Heart right ventricle (tissue), 16 donors: ENCODE measurements around the gene MICAL3. TPM values are rescaled to one million over a fixed set of nuclear protein-coding genes. Genes with fewer than 3 reads are reported as not detected.

Experiments
- ATAC-seq, 8 donors: fragments of 200-7000 bp; cut with Tn5 transposase; one replicate each; pipeline ENCODE4 v1.9.1; 2020; ENCODE audit warnings: mild to moderate bottlenecking in 8 of 8, moderate library complexity in 8 of 8, moderate number of reproducible peaks in 1 of 8
- DNase-seq, 2 donors: peaks; one replicate each; pipeline ENCODE4 v3.0.0-alpha.2; 2020
- H3K27ac ChIP-seq, 10 donors: fragments of 200-600 bp; sonication (generic) in 2 of 10; one replicate each; pipeline versions ENCODE4 v1.5.0 to v1.8.0; 2020 to 2022; ENCODE audit warnings: mild to moderate bottlenecking in 3 of 10
- H3K27me3 ChIP-seq, 7 donors: fragments of 200-600 bp; one replicate each; pipeline ENCODE4 v1.8.0; 2021 to 2022; ENCODE audit warnings: mild to moderate bottlenecking in 2 of 7
- H3K36me3 ChIP-seq, 9 donors: fragments of 200-600 bp; sonication (generic) in 1 of 9; one replicate each; pipeline versions ENCODE4 v1.5.0 to v1.8.0; 2020 to 2022; ENCODE audit warnings: mild to moderate bottlenecking in 2 of 9
- H3K4me1 ChIP-seq, 9 donors: fragments of 200-600 bp; sonication (generic) in 1 of 9; one replicate each; pipeline versions ENCODE4 v1.5.0 to v1.8.0; 2020 to 2022; ENCODE audit warnings: mild to moderate bottlenecking in 4 of 9
- H3K4me3 ChIP-seq, 10 donors: fragments of 200-600 bp; sonication (generic) in 2 of 10; one replicate each; pipeline versions ENCODE4 v1.5.0 to v1.8.0; 2020 to 2022; ENCODE audit warnings: mild to moderate bottlenecking in 7 of 10, moderate library complexity in 2 of 10
- H3K9me3 ChIP-seq, 11 donors: fragments of 200-600 bp in 10 of 11; sonication (generic) in 2 of 11; one replicate each; pipeline versions ENCODE4 v1.5.0 to v1.8.0; 2013 to 2022; ENCODE audit warnings: mild to moderate bottlenecking in 2 of 11, control low read depth in 1 of 11, moderate library complexity in 1 of 11
- WGBS, 2 donors: extraction: QIAGEN DNeasy Blood & Tissue Kit; methylation state at CpG; one replicate each; pipeline ENCODE4 v1.1.7; 2013; ENCODE audit warnings: inconsistent platforms in 1 of 2; 5-methylcytosine and 5-hydroxymethylcytosine counted together
- intact Hi-C, 10 donors: fragments of 100-400 bp; cut with DNase I; formaldehyde crosslinking; loops; one replicate each; pipeline versions ENCODE4 v1.11.1 to v1.14.2; 2022
- polyA plus RNA-seq, 2 donors: library from polyadenylated mRNA; stranded (reverse); fragments of 200-250 nt; gene quantifications; one replicate each; pipeline ENCODE4 v1.2.3, GENCODE V29; 2013
- total RNA-seq, 10 donors: library from RNA; stranded (reverse); fragmentation: NEBNext Ultra II Directional in 3 of 10; extraction: Animal tissue kit (Norgen Biotek cat#: 25700) in 3 of 10; gene quantifications; one replicate each; pipeline versions ENCODE4 v1.2.1 to v1.2.4, GENCODE V29; 2021 to 2023
- TF ChIP-seq, protein P1 (sequence below), 9 donors: fragments of 200-600 bp; sonication (generic) in 2 of 9; IDR thresholded peaks; one replicate each; pipeline versions ENCODE4 v1.5.0 to v1.8.0; 2021 to 2022; ENCODE audit warnings: antibody characterized with exemption in 9 of 9, mild to moderate bottlenecking in 5 of 9, moderate library complexity in 1 of 9
- donor health status: Arrhythmogenic right ventricular cardiomyopathy.
- donor health status: ischemic (EF 13 %, LVEDD 7.1; RV severe dilation, severe dysfunction).
- donor health status: healthy with polysubstance abuse.
- donor health status: DM: no; HTN: yes; CAD: no.
- donor health status: DM: no; HTN: no; CAD: no.
- donor health status: ischemic (EF 25% LVEDD 6.9; RV normal size, moderate dysfunction).
- donor health status: ischemic (EF 25% LVEDD 5.7; RV mildly dilated, moderate dysfunction).
- donor health status: healthy.
- donor health status: DM: yes; HTN: yes; CAD: no.
- donor health status: Ischemic cardiomyopathy.
- donor health status: ischemic (EF 35%, LVEDD 5.7; RV mildly dilated, moderate dysfunction).
- donor health status: nonischemic (EF 11% LVEDD 7.7; RV severe dilation, severe dysfunction).
- donor health status: DM: yes; HTN: yes; CAD: no.
- donor health status: PGD.
- donor health status: ischemic (EF 29% LVEDD 5.4; RV normal size, mild dysfunction).
- donor health status: nonischemic (EF 23%, LVEDD 6.1; RV moderate dilation, normal function).

Gene MICAL3
- total and polyA plus RNA-seq, 12 donors: 13.2 to 137 (median 109) TPM

DNA sequence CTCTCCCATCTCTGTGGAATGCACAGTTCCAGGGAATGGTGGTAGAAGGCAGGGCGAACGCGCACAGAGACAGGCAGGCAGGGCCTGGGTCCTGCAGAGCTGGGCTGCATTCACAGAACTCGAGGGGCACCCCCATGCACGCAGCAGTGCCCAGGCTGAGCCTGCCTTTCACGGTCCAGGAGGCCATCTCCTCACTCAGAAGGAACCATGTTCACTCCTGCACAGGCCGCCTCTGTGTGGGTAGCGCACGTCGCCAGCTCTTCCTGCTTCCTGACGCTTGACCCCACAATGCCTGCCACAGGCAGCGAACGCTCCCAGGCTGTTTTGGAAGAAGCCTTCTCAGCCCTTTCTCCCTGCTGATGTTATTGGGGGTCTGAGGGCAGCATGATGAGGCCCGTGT, 151.2 kb downstream of the MICAL3 start:
- Histone ChIP-seq H3K4me1 (peaks cover 0 to 38% (median 10%) of the 10 kb centered on the region in 9 donors), H3K27ac (peak overlapping the region in 1 of 10 donors; percentile 10), H3K36me3 (peaks cover 0 to 89% (median 43%) of the 10 kb centered on the region in 9 donors), H3K27me3 (no peaks in the 10 kb centered on the region), H3K4me3 (no peak overlapping the region), H3K9me3 (no peaks in the 10 kb centered on the region)
- 93% methylated on average over 14 of the region's 14 CpGs for WGBS, 2 donors
- TF ChIP-seq, protein P1, sequence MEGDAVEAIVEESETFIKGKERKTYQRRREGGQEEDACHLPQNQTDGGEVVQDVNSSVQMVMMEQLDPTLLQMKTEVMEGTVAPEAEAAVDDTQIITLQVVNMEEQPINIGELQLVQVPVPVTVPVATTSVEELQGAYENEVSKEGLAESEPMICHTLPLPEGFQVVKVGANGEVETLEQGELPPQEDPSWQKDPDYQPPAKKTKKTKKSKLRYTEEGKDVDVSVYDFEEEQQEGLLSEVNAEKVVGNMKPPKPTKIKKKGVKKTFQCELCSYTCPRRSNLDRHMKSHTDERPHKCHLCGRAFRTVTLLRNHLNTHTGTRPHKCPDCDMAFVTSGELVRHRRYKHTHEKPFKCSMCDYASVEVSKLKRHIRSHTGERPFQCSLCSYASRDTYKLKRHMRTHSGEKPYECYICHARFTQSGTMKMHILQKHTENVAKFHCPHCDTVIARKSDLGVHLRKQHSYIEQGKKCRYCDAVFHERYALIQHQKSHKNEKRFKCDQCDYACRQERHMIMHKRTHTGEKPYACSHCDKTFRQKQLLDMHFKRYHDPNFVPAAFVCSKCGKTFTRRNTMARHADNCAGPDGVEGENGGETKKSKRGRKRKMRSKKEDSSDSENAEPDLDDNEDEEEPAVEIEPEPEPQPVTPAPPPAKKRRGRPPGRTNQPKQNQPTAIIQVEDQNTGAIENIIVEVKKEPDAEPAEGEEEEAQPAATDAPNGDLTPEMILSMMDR (IDR thresholded peaks at IDR 0.05): no peak
- intact Hi-C loops: loop anchor here in 1 of 10 donors (5.0 kb wide), 1 partner anchor 41 kb away; no protein-coding TSS in a partner anchor
- DNase-seq (no peak), ATAC-seq (peak in 1 of 8 donors; percentile 2)

DNA sequence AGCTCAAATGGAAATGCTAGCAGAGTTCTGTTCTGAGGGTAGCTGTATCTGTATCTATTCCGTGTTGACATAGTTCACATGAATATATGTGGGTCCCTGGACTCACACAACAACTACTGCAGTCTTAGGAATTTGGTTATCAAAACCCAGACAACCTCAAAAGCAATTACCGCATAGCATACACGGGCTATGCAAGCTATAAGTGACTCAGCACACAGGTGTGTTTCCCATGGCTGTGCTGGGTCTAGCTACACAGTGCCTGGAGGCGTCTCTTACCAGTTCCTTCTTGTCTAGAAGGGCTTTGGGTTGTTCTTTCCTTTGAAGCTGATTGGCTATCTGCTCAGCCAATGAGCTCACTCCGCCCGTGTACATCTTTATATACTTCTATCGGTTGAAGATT, 151.9 kb downstream of the MICAL3 start:
- no peak overlapping the region for H3K4me3 ChIP-seq
- no peak for DNase-seq
- peaks cover 0 to 84% (median 42%) of the 10 kb centered on the region in 9 donors for H3K36me3 ChIP-seq
- no peaks in the 10 kb centered on the region for H3K9me3 ChIP-seq
- TF ChIP-seq, protein P1 (IDR thresholded peaks at IDR 0.05): no peak
- intact Hi-C loops: loop anchor here in 1 of 10 donors (5.0 kb wide), 1 partner anchor 40 kb away; no protein-coding TSS in a partner anchor
- H3K27ac ChIP-seq: peak overlapping the region in 7 of 10 donors; percentile 11 to 73 (median 36)
- peaks cover 2 to 45% (median 15%) of the 10 kb centered on the region in 9 donors for H3K4me1 ChIP-seq
- ATAC-seq: no peak
- WGBS, 2 donors: 83% methylated on average over 7 of the region's 7 CpGs
- H3K27me3 ChIP-seq: no peaks in the 10 kb centered on the region

DNA sequence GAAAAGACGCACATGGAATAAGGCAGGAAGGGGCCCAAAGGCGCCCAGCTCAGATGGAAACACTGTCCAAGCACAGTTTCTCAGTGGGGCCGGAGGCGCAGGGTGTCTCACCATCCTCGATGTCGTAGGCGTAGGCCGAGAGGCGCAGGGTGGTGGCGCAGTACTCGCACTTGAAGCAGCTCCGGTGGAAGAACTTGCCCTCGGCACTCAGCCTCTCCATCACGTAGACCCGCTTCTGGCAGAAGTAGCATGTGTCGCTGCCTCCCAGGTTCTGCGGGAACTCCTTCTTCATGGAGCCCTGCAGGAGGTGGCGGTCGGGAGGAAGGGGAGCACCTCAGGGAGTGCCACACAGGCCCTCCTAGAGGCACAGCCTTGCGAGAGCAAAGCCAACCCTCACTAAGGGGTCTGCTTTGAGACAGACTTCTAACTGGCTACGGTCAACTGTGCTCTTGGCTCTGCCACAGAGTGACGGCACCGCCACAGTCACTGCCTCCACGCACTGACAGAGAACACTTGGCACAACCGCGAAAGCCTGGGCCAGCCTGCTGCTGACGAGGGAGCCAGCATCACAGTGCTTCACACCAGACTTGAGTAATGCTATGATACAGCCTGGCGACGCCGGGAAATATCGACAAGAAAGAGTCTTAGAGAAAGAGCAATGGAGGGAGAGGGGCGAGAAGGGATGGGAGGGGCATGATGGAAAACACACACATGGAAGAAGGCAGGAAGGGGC, 152.5 kb downstream of the MICAL3 start:
- H3K4me1 ChIP-seq: peaks cover 5 to 50% (median 21%) of the 10 kb centered on the region in 9 donors
- 82 to 87% methylated on average over 32 of the region's 32 CpGs for WGBS, 2 donors
- H3K4me3 ChIP-seq: no peak overlapping the region
- peak overlapping the region in 8 of 10 donors; percentile 9 to 73 (median 36) for H3K27ac ChIP-seq
- H3K27me3 ChIP-seq: no peaks in the 10 kb centered on the region
- no peaks in the 10 kb centered on the region for H3K9me3 ChIP-seq
- intact Hi-C loops: loop anchor here in 1 of 10 donors (5.0 kb wide), 1 partner anchor 40 kb away; no protein-coding TSS in a partner anchor
- peak in 1 of 2 donors; percentile 59 for DNase-seq
- TF ChIP-seq, protein P1 (IDR thresholded peaks at IDR 0.05): peak in 1 of 9 donors; percentile 14
- peak; percentile 50 to 90 (median 80) for ATAC-seq
- H3K36me3 ChIP-seq: peaks cover 0 to 84% (median 42%) of the 10 kb centered on the region in 9 donors

DNA sequence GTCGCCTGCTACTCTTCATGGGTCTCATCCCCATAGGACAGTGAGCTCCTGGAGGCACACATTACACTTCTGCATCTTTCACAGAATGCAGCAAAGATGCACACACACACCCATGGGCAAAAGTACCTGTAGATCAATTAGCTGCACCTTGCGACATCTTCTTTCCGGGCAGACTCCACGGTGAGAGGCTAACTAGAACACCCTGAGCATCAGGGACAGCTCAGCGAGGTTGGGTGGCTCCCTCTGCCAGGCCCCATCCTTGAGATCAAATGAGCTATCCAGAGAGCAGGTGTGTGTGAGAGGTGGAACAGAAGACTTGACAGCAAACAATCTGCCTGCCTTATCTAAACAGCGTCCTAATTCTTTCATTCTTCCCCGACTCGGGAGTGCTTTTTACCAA, 154.0 kb downstream of the MICAL3 start:
- Histone ChIP-seq H3K36me3 (peaks cover 0 to 88% (median 35%) of the 10 kb centered on the region in 9 donors), H3K9me3 (no peaks in the 10 kb centered on the region), H3K27me3 (no peaks in the 10 kb centered on the region), H3K4me3 (no peak overlapping the region), H3K27ac (peak overlapping the region in 4 of 10 donors; percentile 10 to 44 (median 26)), H3K4me1 (peaks cover 7 to 54% (median 22%) of the 10 kb centered on the region in 9 donors)
- WGBS, 2 donors: 65 to 76% methylated on average over 8 of the region's 8 CpGs
- TF ChIP-seq, protein P1 (IDR thresholded peaks at IDR 0.05): no peak
- intact Hi-C loops: loop anchor here in 1 of 10 donors (5.0 kb wide), 1 partner anchor 38 kb away; no protein-coding TSS in a partner anchor
- DNase-seq (no peak), ATAC-seq (no peak)
